ENCODE measurements around the gene EIF3F. TPM values are rescaled to one million over a fixed set of nuclear protein-coding genes. Genes with fewer than 3 reads are reported as not detected.

EIF3F gene
- total and polyA plus RNA-seq, 2 of the 13 experiments (the other 11 are each of a cell fraction or from before 2014, with no cell fraction given) = 109 to 191 TPM

DNA sequence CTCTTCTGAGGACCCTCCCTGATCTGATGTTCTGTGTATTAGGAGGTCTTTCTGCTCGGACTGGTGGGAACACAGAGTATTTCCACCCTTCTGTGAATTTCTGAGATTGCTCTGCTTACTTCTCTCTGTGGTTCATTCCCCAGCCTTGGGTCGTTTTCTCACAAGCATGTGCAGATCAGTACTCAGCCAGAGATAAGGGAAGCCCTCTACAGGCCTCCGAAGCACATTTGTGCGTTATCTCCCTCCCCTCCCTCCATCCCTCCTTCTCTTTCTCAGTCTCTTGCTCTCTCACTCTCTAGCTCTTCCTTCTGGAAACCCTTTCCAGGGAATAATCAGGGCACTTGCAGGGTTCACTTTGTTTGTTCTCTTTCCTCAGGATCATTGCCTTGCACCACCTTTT, 58.7 kb downstream of the EIF3F start:
- POLR2A ChIA-PET = no interaction called here
- H3K4me2 ChIP-seq (ENCODE audit: low read depth, low read length) = no peak overlapping the region
- H3K27me3 ChIP-seq (ENCODE audit: control insufficient read depth in 1 of 2, insufficient read depth in 2 of 2, low read length in 2 of 2) = peaks cover 0 to 4% of the 10 kb centered on the region in 2 experiments; a peak in 1 of 5 replicates
- no peak overlapping the region for H2AFZ ChIP-seq (ENCODE audit: low read length)
- no peak overlapping the region for H3K4me3 ChIP-seq (replicated peaks in 1 of 3; ENCODE audit: insufficient read depth in 1 of 3, low read depth in 2 of 3, low read length in 3 of 3)
- CTCF ChIA-PET (ENCODE audit: low intra/inter-chr PET ratio, low total read pairs) = no interaction called here
- no peaks in the 10 kb centered on the region for H3K9me3 ChIP-seq (ENCODE audit: low read length)
- no peak overlapping the region for H3K9ac ChIP-seq (ENCODE audit: insufficient read depth, low read depth, low read length)
- no TSS peak for BruUV-seq (replicated peaks)
- no peaks in the 10 kb centered on the region for H3K79me2 ChIP-seq (ENCODE audit: insufficient read depth, low read length)
- H3K4me1 ChIP-seq (ENCODE audit: insufficient read depth, low read length) = no peaks in the 10 kb centered on the region
- H3K27ac ChIP-seq (ENCODE audit: extremely low read length, insufficient read depth, low read length) = no peak overlapping the region
- no peak for FAIRE-seq
- no peak for ATAC-seq
- no peak for DNase-seq (ENCODE audit: low spot score)
- H3K36me3 ChIP-seq (replicated peaks in 1 of 2; ENCODE audit: control insufficient read depth in 1 of 2, insufficient read depth in 2 of 2, low read length in 2 of 2) = no peaks in the 10 kb centered on the region
- intact Hi-C loops (cut with micrococcal nuclease; ENCODE audit: unreplicated experiment) = no loop called here
- no peaks in the 10 kb centered on the region for H4K20me1 ChIP-seq (ENCODE audit: insufficient read depth, low read length)
- no peak for TF ChIP-seq SYNCRIP (IDR thresholded peaks at IDR 0.05; ENCODE audit: insufficient read depth, low read depth, low read length)
- no peak for TF ChIP-seq ZNF549 (CRISPR knock-in tag; IDR thresholded peaks at IDR 0.05)
- no peak for TF ChIP-seq POLR2AphosphoS5 (IDR thresholded peaks at IDR 0.05; ENCODE audit: low read depth, low read length)
- TF ChIP-seq HOXA3 (CRISPR knock-in tag; IDR thresholded peaks at IDR 0.05) = no peak
- WGBS (ENCODE audit: low lambda C conversion rate) = 3% methylated on average over 4 of the region's 4 CpGs
- in situ Hi-C loops (cut with HindIII; ENCODE audit: extremely low pct_ligation_motif_present, low pct_unique_long_range_greater_than_20kb) = no loop called here

DNA sequence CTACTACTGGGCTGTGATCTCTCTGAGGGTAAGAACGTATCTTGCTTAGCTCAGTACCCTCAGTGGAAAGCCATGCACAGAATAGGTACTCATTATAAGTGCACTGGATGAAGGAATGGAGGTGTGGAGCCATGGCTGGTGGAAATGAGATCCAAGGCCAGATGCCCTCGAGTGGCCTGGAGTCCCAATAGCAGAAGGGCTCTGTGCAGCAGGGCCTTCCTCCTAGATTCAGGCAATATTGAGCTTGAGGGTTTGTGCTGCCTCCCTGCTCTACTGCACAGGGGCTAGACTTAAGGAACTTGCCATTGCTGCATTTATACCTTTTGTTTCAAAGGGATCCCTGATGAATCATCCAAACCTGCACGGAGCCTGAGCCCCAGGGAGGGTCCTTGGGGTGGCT, 60.2 kb downstream of the EIF3F start:
- Histone ChIP-seq H4K20me1 (ENCODE audit: insufficient read depth, low read length) (no peaks in the 10 kb centered on the region), H3K79me2 (ENCODE audit: insufficient read depth, low read length) (no peaks in the 10 kb centered on the region), H3K27ac (ENCODE audit: extremely low read length, insufficient read depth, low read length) (no peak overlapping the region), H3K4me1 (ENCODE audit: insufficient read depth, low read length) (no peaks in the 10 kb centered on the region), H3K4me2 (ENCODE audit: low read depth, low read length) (no peak overlapping the region), H3K9me3 (ENCODE audit: low read length) (no peaks in the 10 kb centered on the region), H3K4me3 (replicated peaks in 1 of 3; ENCODE audit: insufficient read depth in 1 of 3, low read depth in 2 of 3, low read length in 3 of 3) (no peak overlapping the region), H3K27me3 (ENCODE audit: control insufficient read depth in 1 of 2, insufficient read depth in 2 of 2, low read length in 2 of 2) (peaks cover 0 to 4% of the 10 kb centered on the region in 2 experiments; a peak in 1 of 5 replicates), H3K36me3 (replicated peaks in 1 of 2; ENCODE audit: control insufficient read depth in 1 of 2, insufficient read depth in 2 of 2, low read length in 2 of 2) (no peaks in the 10 kb centered on the region), H2AFZ (ENCODE audit: low read length) (no peak overlapping the region), H3K9ac (ENCODE audit: insufficient read depth, low read depth, low read length) (no peak overlapping the region)
- no peak for TF ChIP-seq SIN3A (IDR thresholded peaks at IDR 0.05; ENCODE audit: borderline replicate concordance, low read depth, low read length)
- no peak for FAIRE-seq
- DNase-seq (ENCODE audit: low spot score) = no peak
- CTCF ChIA-PET (ENCODE audit: low intra/inter-chr PET ratio, low total read pairs) = no interaction called here
- no TSS peak for BruUV-seq (replicated peaks)
- no peak for ATAC-seq
- intact Hi-C loops (cut with micrococcal nuclease; ENCODE audit: unreplicated experiment) = no loop called here
- in situ Hi-C loops (cut with HindIII; ENCODE audit: extremely low pct_ligation_motif_present, low pct_unique_long_range_greater_than_20kb) = no loop called here
- 4% methylated on average over 3 of the region's 3 CpGs for WGBS (ENCODE audit: low lambda C conversion rate)
- POLR2A ChIA-PET = no interaction called here

Measured in HepG2 (cell line).